GM23248 (cell line): ENCODE data around the gene IQCF6. TPM values are rescaled to one million over a fixed set of nuclear protein-coding genes. Genes with fewer than 3 reads are reported as not detected.
"Not testable (repeated sequence)": the region's sequence is repeated elsewhere in the genome, so short reads cannot be mapped to it uniquely, and the experiment has no call there.

Experiments
- DNase-seq: peaks from one replicate; pipeline ENCODE4 v3.0.0-alpha.2; 2015
- H2AFZ ChIP-seq: fragments of 200-600 bp; sonication (generic); 2 replicates; pipeline ENCODE4 v1.6.1; 2016; ENCODE audit warnings: antibody characterized with exemption
- H3F3A ChIP-seq: fragments of 200-600 bp; sonication (generic); 2 replicates; pipeline ENCODE4 v1.6.1; 2016; ENCODE audit warnings: mild to moderate bottlenecking, antibody characterized with exemption, mixed run types; ENCODE audit not compliant: insufficient read depth
- H3K27ac ChIP-seq: fragments of 200-600 bp; sonication (generic); 2 replicates; pipeline ENCODE4 v1.5.1; 2016; ENCODE audit warnings: mild to moderate bottlenecking
- H3K27me3 ChIP-seq: fragments of 200-600 bp; sonication (generic); replicated peaks from 2 replicates; pipeline ENCODE4 v1.6.1; 2016; ENCODE audit warnings: mild to moderate bottlenecking; ENCODE audit not compliant: insufficient read depth
- H3K36me3 ChIP-seq: fragments of 200-600 bp; sonication (generic); 2 replicates; pipeline ENCODE4 v1.6.1; 2016; ENCODE audit warnings: low read depth, mild to moderate bottlenecking
- H3K4me1 ChIP-seq: fragments of 200-600 bp; sonication (generic); 2 replicates; pipeline ENCODE4 v1.6.1; 2016; ENCODE audit warnings: mild to moderate bottlenecking; ENCODE audit not compliant: insufficient read depth
- H3K4me2 ChIP-seq: fragments of 200-600 bp; sonication (generic); one replicate; pipeline ENCODE4 v1.6.1; 2016; ENCODE audit warnings: mild to moderate bottlenecking; ENCODE audit not compliant: unreplicated experiment
- H3K4me3 ChIP-seq: fragments of 200-600 bp; sonication (generic); 2 replicates; pipeline ENCODE4 v1.5.1; 2016; ENCODE audit warnings: mild to moderate bottlenecking
- H3K79me2 ChIP-seq: fragments of 200-600 bp; sonication (generic); 2 replicates; pipeline ENCODE4 v1.6.1; 2016; ENCODE audit warnings: mild to moderate bottlenecking; ENCODE audit not compliant: insufficient read depth
- H3K9ac ChIP-seq: fragments of 200-600 bp; sonication (generic); 2 replicates; pipeline ENCODE4 v1.6.1; 2016; ENCODE audit warnings: mild to moderate bottlenecking
- H3K9me2 ChIP-seq: fragments of 200-600 bp; sonication (generic); 2 replicates; pipeline ENCODE4 v1.6.1; 2016; ENCODE audit warnings: mixed run types, mild to moderate bottlenecking, moderate library complexity; ENCODE audit not compliant: insufficient read depth
- H3K9me3 ChIP-seq: fragments of 200-600 bp; sonication (generic); one replicate; pipeline ENCODE4 v1.6.1; 2017; ENCODE audit warnings: low read depth
- H4K20me1 ChIP-seq: fragments of 200-600 bp; sonication (generic); 2 replicates; pipeline ENCODE4 v1.6.0; 2016; ENCODE audit not compliant: insufficient read depth
- EZH2 ChIP-seq: fragments of 200-600 bp; sonication (generic); IDR thresholded peaks from 2 replicates; pipeline ENCODE4 v1.6.1; 2018; ENCODE audit warnings: antibody characterized with exemption, mild to moderate bottlenecking; ENCODE audit not compliant: insufficient read depth, poor library complexity, severe bottlenecking
- EZH2phosphoT487 ChIP-seq: fragments of 200-600 bp; sonication (generic); IDR thresholded peaks from 2 replicates; pipeline ENCODE4 v1.6.1; 2018; ENCODE audit warnings: antibody characterized with exemption, moderate library complexity, mild to moderate bottlenecking, low read depth; ENCODE audit not compliant: insufficient read depth
- WGBS, 2 experiments: methylation state at CpG; one replicate each; pipeline ENCODE4 v1.1.6; 2015 to 2017; ENCODE audit warnings: low lambda C conversion rate in 2 of 2, low coverage in 1 of 2; ENCODE audit errors: missing lambda C conversion rate in 2 of 2; 5-methylcytosine and 5-hydroxymethylcytosine counted together
- in situ Hi-C: fragments of 300-500 bp; cut with MboI; formaldehyde crosslinking; loops from 2 replicates; pipeline ENCODE4 v1.15.0; 2020
- polyA plus RNA-seq: library from polyadenylated mRNA; unstranded; fragments of >200 nt; fragmentation: Nextera tagmentation; extraction: Ambion mirVana; gene quantifications from 2 replicates; pipeline ENCODE4 v1.2.1, GENCODE V29; 2016
- total RNA-seq: library from RNA; depleted of rRNA; stranded (reverse); fragments of >200 nt; shearing (Covaris generic); gene quantifications from 2 replicates; pipeline ENCODE4 v1.2.3, GENCODE V29; 2014

IQCF6 gene
- total and polyA plus RNA-seq, 2 experiments from 2014 or later = not detected

- TF ChIP-seq EZH2 (no peak), EZH2phosphoT487 (no peak)
- H3K4me2 ChIP-seq = no peak overlapping the region
- DNase-seq = no peak
- no peaks in the 10 kb centered on the region for H3K36me3 ChIP-seq
- no peak overlapping the region for H3K27ac ChIP-seq
- H3K4me1 ChIP-seq = no peaks in the 10 kb centered on the region
- no peak overlapping the region for H3K9ac ChIP-seq
- H3K9me2 ChIP-seq = no peaks in the 10 kb centered on the region
- no peaks in the 10 kb centered on the region for H3K79me2 ChIP-seq
- H3K4me3 ChIP-seq = no peak overlapping the region
- no peaks in the 10 kb centered on the region for H3F3A ChIP-seq
- peaks cover 29% of the 10 kb centered on the region for H3K27me3 ChIP-seq
- H2AFZ ChIP-seq = no peak overlapping the region
- no peaks in the 10 kb centered on the region for H3K9me3 ChIP-seq
- 35 to 38% methylated on average over 3 of the region's 3 CpGs for WGBS, 2 experiments
- H4K20me1 ChIP-seq = no peaks in the 10 kb centered on the region
- in situ Hi-C loops = no loop called here
Observed at GRCh38 chr3:51798411-51798963, 19.4 kb upstream of the IQCF6 start.

GRCh38 chr3:51796854-51797253, 17.8 kb upstream of the IQCF6 start:
- Histone ChIP-seq H3K9me3 (no peaks in the 10 kb centered on the region), H3K9me2 (no peaks in the 10 kb centered on the region), H3K36me3 (no peaks in the 10 kb centered on the region), H3K4me2 (no peak overlapping the region), H3K79me2 (no peaks in the 10 kb centered on the region), H3K4me3 (no peak overlapping the region), H2AFZ (no peak overlapping the region), H3K27me3 (peaks cover 18% of the 10 kb centered on the region), H3K9ac (no peak overlapping the region), H3K4me1 (no peaks in the 10 kb centered on the region), H4K20me1 (no peaks in the 10 kb centered on the region), H3K27ac (no peak overlapping the region), H3F3A (no peaks in the 10 kb centered on the region)
- in situ Hi-C loops = no loop called here
- TF ChIP-seq EZH2phosphoT487 (no peak), EZH2 (no peak)
- no peak for DNase-seq
- 80 to 91% methylated on average over 1 of the region's 1 CpG for WGBS, 2 experiments

- Histone ChIP-seq H3K4me2 (no peak overlapping the region), H3K4me1 (no peaks in the 10 kb centered on the region), H3K9me3 (no peaks in the 10 kb centered on the region), H3K27me3 (peaks cover 18% of the 10 kb centered on the region), H3K4me3 (no peak overlapping the region), H3K27ac (no peak overlapping the region), H3K9me2 (no peaks in the 10 kb centered on the region), H2AFZ (no peak overlapping the region), H3K9ac (no peak overlapping the region), H4K20me1 (no peaks in the 10 kb centered on the region), H3K36me3 (no peaks in the 10 kb centered on the region), H3K79me2 (no peaks in the 10 kb centered on the region), H3F3A (no peaks in the 10 kb centered on the region)
- WGBS, 2 experiments = 13 to 20% methylated on average over 1 to 2 of the region's 2 CpGs
- in situ Hi-C loops = no loop called here
- no peak for DNase-seq
- TF ChIP-seq EZH2phosphoT487 = no peak
Observed at GRCh38 chr3:51794206-51794605, 15.2 kb upstream of the IQCF6 start.

GRCh38 chr3:51792206-51792605, 13.2 kb upstream of the IQCF6 start:
- 49% methylated on average over 7 of the region's 7 CpGs for WGBS, 2 experiments
- no peak overlapping the region for H3K4me2 ChIP-seq
- H3K27me3 ChIP-seq = peaks cover 14% of the 10 kb centered on the region
- no peaks in the 10 kb centered on the region for H3F3A ChIP-seq
- no peak overlapping the region for H3K9ac ChIP-seq
- H3K36me3 ChIP-seq = no peaks in the 10 kb centered on the region
- no peak for DNase-seq
- no peaks in the 10 kb centered on the region for H3K9me3 ChIP-seq
- in situ Hi-C loops = no loop called here
- TF ChIP-seq EZH2phosphoT487 = no peak
- TF ChIP-seq EZH2 = no peak
- H3K4me1 ChIP-seq = no peaks in the 10 kb centered on the region
- H3K9me2 ChIP-seq = no peaks in the 10 kb centered on the region
- no peaks in the 10 kb centered on the region for H4K20me1 ChIP-seq
- no peaks in the 10 kb centered on the region for H3K79me2 ChIP-seq
- H3K4me3 ChIP-seq = no peak overlapping the region
- no peak overlapping the region for H2AFZ ChIP-seq
- no peak overlapping the region for H3K27ac ChIP-seq

GRCh38 chr3:51789437-51789836, 10.4 kb upstream of the IQCF6 start:
- H3K9ac ChIP-seq = no peak overlapping the region
- in situ Hi-C loops = no loop called here
- no peak for DNase-seq
- no peaks in the 10 kb centered on the region for H3K9me3 ChIP-seq
- no peak overlapping the region for H3K4me3 ChIP-seq
- no peaks in the 10 kb centered on the region for H3K9me2 ChIP-seq
- H3K36me3 ChIP-seq = no peaks in the 10 kb centered on the region
- H2AFZ ChIP-seq = no peak overlapping the region
- H3K4me2 ChIP-seq = no peak overlapping the region
- TF ChIP-seq EZH2 (no peak), EZH2phosphoT487 (no peak)
- no peaks in the 10 kb centered on the region for H3F3A ChIP-seq
- no peaks in the 10 kb centered on the region for H4K20me1 ChIP-seq
- no peaks in the 10 kb centered on the region for H3K79me2 ChIP-seq
- H3K27me3 ChIP-seq = peaks cover 2% of the 10 kb centered on the region; the same call in 1 of the 2 replicates
- H3K27ac ChIP-seq = no peak overlapping the region
- 24 to 45% methylated on average over 1 of the region's 1 CpG for WGBS, 2 experiments
- H3K4me1 ChIP-seq = no peaks in the 10 kb centered on the region

GRCh38 chr3:51787576-51787975, 8.5 kb upstream of the IQCF6 start:
- H3K9ac ChIP-seq, in situ Hi-C loops: not testable (repeated sequence)

More at GRCh38 chr3:51787576-51787975, 8.5 kb upstream of the IQCF6 start:
- H2AFZ ChIP-seq, H3K27ac ChIP-seq, H3K9me2 ChIP-seq, H3K4me1 ChIP-seq, H3K4me2 ChIP-seq, H4K20me1 ChIP-seq, H3K79me2 ChIP-seq, H3F3A ChIP-seq, H3K27me3 ChIP-seq, H3K9me3 ChIP-seq, DNase-seq, H3K36me3 ChIP-seq, H3K4me3 ChIP-seq: not testable (repeated sequence)
